HG02870 (cell line): ENCODE results near the gene POLD2.
A peak's percentile ranks its signal among the peaks of the same experiment; 100 is the strongest.

Source experiments
- ATAC-seq: cut with Tn5 transposase; IDR thresholded peaks from one replicate; pipeline ENCODE4 v1.9.1; 2021; ENCODE audit warnings: mild to moderate bottlenecking, moderate library complexity; ENCODE audit not compliant: unreplicated experiment

The POLD2 gene

DNA sequence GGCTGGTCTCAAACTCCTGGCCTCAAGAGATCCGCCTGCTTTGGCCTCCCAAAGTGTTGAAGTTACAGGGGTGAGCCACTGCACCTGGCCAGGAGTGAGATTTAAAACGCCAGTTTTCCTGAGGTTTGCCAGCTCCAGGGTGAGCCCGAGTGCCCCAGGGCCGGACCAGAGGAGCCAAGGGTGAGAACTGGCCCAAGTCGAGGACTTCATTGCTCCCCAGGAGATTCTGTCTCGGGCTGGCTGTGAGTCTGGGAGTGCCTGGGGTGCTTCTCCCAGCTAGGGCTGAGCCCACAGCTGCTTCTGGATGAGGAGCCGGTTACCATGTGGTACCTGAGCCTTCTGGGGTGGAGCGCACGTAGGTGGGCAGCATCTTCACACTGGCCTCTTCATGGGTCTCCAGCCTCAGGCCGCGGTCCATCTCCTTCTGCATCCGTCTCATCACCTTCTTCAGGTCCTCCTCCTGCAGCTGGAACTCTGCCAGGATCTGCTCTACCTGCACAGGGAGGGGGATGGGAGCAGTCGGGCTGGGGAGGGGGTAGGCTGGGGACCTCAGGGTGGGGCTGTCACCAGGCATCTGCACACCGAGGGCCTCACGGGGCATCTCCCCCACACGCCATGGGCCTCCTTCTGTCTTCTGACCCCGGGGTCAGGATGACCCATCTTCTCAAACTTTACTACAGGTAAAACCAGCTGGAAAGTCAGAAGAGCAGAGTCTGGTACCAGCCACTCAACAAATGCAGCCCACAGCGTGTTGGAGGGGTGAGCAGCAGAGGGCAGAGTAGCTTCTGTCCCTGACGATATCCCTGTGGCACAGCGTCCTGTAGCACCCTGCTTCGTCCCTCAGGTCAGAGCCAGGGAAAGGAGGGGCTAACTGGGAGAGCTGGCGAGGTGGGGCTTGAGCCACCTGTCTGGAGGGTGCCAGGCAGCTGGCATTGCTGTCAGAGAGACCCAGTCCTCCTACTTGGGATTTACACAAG, 29.9 kb upstream of the POLD2 start:
- ATAC-seq = no peak

DNA sequence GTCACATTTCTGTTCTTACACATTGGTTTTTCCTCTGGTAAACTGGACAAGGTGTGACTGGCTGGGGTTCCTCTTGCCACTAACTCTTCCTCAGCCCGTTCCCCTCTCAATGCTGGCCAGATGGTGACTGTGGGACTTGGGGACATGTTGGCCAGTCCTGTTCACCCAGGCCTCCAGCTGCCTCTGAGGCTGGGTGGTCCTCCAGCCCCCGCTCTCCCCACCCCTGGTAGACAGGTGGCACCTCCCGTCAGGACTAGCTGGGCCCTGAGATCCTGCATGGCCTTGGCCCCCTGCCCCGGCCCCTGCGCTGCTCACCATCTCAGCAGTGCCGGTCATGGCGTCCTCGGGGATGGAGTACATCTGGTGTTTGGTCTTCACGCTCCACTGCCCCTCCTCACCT, 28.6 kb upstream of the POLD2 start:
- ATAC-seq = no peak

DNA sequence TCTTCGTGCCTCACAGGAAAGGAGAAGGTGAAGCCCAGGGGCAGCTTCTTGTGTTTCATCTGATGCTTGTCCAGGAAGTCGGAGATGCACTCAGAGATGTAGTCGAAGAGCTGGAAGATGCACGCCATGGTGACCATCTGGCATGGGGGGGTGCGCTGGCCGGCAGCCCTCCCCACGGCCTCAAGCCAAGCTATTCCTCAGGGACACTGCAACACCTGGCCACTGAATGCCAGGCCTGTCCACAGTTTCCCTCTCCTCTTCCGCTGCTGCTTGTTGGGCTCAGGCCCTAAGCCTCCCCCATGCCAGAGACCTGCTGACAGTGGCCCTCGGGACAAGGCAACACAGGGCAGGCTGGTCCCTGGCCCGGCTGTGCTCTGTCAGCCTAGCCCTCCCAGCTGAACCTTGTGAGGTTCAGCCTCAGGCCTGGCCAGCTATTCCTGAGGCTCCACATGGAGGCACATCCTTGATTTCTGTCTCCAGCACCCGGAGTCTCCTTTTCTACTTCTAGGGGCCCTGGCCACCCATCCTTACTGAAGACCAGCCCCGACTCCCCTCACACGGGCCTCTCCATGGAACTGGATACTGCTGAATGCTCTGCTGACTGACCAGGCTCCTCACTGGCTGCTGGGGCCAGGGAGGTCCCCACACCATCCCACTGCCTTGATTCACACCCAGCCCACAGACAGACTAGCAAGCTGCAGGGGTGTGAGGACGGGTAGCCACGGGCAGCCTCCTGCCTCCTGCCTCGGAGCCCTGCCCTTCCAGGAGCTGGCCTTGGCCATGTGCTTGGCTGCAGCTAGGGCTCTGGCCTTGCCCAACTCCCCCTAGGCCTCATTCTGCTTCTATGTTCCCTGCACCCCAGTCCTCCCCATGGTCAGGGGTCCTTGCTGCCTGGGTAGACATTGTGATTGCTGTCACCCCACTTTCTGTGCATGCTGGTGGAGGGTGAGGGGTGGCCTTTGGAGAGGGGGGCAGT, 27.9 kb upstream of the POLD2 start:
- ATAC-seq = no peak

DNA sequence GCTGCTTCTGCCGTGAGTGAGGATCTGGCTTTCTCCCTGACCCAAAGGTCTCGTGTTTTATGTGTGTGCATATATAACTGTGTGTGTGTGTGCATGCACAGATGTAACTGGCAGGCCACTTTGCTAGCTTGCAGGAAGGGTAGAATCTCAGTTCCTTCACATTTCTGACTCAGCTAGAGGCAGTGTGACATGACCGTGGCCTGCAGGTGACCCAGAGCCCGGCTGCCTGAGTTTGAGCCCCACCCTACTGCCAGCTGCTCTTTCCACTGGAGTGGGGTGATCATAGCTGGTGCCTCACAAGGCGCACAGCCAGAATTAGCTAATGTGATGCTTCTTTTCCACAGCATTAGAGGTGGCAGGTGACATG, 27.1 kb upstream of the POLD2 start:
- ATAC-seq = peak; percentile 66

DNA sequence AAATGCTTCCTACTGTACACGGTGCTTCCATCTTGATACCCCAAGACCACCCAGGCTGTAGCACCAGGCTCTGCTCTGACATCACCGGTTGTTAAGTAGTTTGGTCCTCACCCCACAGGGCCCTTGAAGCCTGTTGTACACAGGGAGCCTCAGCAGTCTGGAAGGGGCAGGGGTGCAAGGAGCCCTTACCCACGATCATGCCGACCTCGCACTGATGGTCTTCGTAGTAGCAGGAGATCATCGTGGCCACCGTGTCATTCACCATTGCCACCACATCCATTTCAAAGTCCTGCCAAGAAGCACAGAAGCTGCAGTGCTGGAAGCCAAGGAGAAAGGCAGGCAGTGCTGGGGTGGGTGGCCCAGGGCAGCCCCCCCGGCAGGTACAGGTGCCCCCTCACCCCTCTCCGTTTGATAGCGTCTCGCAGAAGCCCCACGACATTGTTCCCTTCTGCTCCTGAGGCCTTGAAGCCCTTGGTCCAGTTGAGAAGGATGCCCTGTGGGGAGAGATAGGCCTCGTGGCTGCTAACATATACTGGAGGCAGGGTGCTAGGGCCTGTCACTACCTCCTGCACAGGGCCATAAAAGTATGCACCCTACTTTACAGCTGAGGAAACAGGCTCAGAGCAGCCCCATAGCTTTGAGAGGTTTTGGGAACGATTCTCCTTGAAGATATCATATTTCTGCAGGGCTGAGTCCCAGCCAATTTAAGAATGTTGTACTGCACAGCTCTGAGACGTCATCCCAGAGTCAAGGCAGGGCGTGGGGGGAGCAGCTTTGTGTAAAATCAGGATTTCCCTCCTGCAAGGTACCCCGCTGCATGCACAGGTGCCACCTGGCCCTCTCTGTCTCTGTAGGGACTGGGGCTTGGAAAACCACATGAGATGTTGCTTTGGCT, 26.5 kb upstream of the POLD2 start:
- ATAC-seq = peak; percentile 5

DNA sequence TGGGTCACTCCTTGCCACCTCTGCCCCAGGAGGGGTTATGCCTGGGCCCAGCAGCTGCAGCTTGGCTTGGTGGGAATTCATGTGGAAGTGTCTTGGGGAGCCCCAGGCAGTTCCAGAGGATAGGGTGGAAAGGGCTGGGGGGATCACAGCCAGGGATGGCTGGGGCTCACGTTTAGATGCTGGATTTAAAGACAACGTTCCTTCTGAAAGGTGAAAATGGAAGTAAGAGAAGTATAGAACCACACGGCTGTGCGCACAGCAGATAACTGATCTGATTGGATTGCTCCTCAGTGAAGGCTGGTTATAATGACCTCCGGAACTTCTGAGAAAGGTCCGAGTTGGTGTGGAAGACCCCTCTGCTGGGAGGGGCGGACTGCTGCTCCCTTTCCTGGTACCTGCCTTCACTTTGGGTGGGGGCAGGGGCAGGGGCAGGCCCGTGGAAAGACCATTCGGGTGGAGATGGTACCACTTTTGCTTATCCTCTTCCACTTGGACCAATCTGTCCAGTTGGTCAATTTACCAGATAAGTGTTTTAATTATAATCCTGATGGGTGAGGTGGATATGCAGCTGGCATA, 25.7 kb upstream of the POLD2 start:
- ATAC-seq = no peak

DNA sequence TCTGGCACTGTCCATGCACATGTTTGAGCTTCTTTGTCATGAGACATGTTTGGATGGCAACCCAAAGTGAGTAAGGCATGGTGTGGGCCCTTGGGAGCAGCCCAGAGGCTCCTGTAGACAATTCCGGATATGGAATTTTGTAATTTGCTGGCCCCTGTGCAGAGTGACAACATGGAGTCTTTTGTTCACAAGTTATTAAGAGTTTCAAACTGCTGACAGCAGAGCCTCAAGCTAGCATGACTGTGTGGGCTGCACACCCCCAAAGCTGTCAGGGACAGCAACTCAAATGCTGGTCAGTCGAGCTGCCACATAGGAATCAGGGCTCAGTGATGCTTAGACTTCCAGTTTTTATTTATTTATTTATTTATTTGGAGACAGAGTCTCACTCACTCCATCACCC, 24.8 kb upstream of the POLD2 start:
- no peak for ATAC-seq

DNA sequence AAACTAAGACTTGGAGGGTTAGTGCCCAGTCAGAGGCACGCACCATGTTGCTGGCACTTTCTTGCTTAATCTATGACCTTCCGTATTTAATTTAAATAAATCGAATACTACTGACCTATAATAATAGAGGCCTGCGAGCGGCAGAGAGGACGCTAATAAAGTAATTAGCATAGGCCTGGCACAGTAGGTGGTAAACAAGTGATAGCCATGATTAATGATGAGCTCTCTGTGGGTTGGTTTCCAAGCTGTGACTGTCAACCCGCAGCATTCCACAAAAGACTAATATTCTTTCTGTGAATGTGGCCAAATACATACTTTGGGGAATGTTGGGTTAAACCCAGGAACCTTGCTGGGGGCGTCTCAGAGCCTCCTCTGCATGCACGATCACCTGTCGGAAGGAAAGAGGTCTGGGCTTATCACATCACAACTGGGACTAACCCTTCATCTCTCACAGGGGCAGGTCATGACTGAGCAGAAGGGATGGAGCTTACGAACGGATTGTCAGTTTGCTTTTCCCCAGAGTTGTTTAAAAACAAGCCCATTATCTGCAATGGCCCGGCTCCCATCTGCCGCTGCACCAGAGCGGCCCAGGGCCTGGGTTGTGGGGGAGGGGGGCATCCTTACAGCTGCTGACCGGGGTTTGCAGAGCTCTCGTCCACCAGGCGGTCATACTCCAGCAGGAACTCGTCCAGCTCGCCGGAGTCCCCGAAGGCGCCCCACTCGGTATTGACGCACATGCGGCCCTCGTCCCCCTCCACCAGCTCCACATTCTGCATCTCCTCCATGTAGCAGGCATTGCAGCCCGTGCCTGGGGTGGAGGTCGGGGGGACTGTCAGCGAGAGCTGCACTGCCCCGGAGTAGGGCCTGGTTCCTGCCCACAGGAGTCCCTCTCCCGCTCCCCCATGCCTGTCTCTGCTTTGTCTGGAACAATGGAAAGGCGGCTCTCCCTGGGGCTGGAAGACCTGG, 24.0 kb upstream of the POLD2 start:
- no peak for ATAC-seq

DNA sequence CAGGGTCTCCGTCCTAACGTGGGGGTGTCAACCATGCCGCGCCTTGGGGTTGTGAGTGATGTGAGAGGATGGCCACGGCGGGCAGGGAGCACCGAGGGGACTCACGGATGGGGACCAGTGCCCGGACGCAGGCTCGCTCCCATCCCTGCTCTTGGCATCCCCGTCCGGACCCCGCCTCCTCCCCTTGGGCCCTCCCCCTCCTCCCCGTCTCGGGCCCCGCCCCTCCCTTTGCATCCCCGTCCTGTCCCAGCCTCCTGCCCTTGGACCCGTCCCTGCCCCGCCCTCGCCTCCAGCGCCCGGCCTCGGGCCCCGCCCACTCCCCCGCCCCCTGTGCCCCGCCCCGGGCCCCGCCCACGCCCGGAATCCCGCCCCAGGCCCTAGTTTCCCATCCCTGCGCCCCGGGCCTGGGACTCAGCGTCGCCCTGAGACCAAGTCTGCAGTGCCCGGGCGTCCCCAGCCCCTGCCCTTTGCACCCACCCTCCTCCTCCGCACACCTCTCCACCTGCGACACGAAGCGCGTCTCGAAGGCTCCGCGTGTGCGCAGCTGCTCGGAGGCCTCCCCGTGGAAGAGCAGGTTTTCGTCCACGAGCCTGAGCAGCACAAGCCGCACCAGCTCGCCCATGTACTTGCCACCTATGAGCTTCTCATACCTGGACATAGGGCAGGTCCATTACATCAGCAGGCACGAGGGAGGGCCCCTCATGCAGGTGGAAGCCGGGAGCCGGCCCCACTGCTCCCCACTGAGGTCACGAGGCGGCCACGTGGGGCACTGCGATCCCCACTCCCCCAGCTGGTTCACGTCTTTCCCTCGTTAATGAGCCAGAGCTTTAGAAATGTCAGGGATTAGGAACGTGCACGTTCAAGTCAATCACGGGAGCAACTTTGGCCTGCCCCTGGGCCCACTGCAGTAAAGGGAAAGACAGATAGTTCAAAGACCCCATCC, 22.9 kb upstream of the POLD2 start:
- ATAC-seq = no peak

DNA sequence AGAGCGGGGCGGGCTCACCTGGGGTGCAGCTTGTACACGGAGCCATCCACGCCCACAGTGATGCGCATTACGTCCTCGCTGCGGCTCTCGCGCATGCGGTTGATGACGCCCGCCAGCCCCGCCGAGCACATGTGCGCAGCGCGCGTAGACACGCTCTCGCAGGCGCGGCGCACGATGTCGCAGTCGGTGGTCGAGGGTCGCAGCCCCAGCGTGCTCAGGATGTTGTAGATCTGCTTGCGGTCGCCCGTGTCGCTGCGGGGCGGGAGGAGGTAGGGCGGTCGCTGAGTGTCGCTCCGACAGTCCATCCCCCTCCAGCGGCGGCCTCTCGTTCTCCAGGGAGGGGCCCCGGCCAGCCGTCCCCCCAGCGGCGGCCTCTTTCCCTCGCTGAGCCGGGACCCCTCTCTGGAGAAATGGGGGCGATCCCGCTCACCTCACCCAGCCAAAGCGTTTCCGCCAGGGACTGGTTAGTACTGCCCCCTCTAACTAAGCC, 22.2 kb upstream of the POLD2 start:
- no peak for ATAC-seq

DNA sequence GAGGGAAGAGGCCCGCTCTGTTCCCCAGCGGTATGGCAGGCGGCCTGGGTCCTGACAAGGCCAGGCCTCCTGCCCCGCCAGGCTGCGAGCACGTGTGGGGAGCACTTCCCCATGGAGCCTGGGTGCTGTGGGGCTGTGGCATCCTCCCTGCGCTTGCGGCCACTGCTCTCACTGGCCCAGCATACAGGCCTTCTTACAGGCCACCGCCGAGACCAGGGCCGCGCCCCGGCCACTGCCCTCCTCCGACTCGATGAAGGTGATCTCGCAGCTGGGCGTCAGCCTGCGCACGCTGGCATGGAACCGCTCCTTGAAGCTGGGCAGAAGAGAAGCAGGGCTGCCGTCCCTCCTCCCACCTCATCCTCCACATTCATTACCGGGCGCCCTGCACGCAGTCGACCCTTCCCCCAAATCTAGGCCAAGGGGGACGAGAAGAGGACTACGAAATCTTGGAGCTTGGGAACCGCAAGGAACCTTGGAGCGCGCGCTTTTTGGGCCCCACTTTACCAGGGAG, 21.7 kb upstream of the POLD2 start:
- ATAC-seq = no peak

DNA sequence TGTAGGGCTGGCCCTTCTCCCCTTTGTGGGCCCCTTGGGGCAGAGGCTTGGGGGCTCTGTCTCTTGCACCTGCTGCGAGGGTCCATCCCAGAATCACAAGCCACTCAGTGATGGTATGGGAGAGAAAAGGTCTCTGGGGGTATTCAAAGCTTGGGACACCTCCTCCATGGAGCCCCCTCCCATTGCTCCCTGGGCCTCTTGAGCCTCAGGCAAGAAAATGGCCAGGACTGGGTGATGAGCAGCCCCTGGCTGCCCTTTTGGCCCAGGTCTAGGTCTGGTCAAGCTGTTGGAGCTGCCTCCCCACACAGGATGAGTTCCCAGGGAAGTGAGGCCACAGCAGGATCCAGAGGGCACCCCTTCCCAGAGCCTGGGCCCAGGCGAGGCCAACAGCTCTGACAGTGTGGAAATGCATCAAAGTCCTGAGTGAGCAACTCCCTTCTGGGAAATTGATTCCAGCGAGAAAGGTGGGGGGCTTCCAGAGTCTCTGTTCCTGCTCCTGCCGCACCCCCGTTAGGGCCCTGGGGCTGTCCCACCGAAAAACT, 21.1 kb upstream of the POLD2 start:
- ATAC-seq = no peak

DNA sequence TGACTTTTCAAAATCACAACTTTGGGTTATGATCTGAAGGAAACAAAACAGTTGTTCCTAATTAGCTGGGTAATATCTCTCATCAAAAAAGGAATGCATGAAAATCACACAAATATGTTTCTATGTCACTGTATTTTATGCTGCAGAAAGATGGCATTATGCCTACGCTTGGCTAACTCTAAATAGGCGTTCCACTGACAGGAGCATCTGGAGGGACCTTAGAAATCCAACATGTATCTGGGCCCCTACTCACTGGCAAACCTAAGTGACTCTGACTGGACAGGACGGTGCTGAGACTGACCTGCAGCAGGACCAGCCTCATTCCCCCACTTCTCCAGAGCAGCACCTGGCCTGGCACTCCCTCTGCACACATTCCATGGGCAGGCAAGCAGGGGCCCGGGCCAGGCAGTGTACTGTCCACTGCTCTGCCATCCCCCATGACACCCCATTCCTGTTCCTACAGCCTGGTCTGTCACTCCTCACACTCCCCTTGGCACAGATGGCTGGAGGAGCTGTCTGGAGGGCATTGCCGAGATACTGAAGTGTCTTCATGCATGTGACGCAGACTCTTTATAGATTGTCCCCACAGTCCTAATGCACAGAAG, 20.4 kb upstream of the POLD2 start:
- ATAC-seq = no peak

DNA sequence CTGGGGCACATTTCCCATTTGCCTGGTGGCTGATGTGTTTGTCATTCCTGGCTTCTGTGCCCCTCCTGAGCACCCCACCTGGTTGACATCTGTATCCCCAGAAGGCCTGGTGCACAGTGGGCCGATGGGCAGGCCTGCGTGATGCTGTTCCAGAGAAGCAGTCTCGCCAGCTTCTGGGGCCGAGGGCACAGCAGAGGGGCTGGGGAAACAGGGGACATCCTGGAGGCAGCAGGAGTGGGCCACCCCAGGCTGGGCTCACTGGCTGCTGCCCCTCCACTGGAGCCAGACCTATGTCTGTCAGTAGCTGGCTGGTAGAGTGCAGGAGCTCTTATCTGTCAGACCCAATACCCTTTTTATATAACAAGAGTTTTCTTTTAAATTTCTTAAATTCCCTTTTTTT, 18.7 kb upstream of the POLD2 start:
- ATAC-seq = no peak

DNA sequence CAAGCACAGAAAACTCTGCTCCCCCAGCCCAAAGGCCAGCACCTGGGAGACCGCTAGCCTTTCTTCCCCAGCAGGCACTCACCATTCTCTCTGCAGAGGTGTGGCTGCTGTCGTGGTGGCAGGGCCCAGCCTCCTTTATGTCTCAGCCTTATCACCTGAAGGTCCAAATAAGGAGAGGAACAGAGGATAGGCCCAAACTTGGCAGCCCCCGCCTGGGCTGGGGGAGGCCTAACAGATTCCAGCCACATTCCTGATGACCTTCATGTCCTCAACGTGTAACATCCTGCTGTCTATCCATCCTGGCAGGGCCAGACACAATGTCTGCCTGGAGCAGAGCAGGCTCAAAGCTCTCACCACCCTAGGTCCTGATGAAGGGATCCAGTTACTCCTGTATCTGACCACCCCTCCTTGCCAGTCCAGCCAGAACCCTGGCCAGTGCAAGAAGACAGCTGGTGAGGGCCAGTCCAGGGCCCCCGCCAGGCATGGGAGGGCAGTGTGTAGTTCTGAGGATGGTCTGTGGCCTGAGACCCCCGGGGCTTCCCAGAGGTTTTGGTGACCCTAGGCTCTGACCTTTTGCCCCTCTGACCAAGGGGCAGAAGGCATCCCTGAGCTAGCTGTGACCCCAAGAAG, 18.0 kb upstream of the POLD2 start, which contains the start of gene MYL7:
Gene MYL7, minus strand, starts transcription at position 112 of the 630 bp plus-strand sequence. Its CDS starts 27 bp downstream, at position 85.
- no peak for ATAC-seq

DNA sequence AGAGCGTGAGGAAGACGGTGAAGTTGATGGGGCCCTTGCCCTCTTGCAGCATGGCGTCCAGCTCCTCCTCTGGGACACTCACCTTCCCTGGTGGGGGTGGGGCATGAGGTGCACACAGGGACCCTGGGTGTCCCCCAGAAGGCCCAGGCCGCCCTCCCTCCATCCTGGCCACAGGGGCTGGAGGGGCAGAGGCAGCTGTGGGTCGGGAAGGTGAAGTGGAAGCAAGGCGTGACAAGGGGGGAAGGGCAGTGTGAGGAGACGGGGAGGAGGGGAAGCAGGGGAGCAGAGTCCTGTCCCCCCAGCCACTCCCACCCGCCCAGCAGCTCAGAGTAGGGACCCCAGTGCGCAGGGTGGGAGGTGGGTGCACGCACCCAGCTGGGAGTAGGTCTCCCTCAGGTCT, 17.0 kb upstream of the POLD2 start:
- no peak for ATAC-seq
